ENCODE data around the gene CACNA1B. TPM values are rescaled to one million over a fixed set of nuclear protein-coding genes. Genes with fewer than 3 reads are reported as not detected.

The CACNA1B gene
- total RNA-seq, 1 donor from 2014 or later: under 0.01 TPM

- Histone ChIP-seq H3K27me3 (ENCODE audit: control insufficient read depth in 3 of 3, insufficient read depth in 3 of 3, low read length in 3 of 3) (peaks cover 11 to 18% (median 14%) of the 10 kb centered on the region in 3 donors), H3K27ac (ENCODE audit: low read depth, low read length) (no peak overlapping the region), H3K4me3 (ENCODE audit: low read length in 3 of 3) (no peak overlapping the region), H3K36me3 (ENCODE audit: control insufficient read depth in 3 of 3, insufficient read depth in 3 of 3, low read length in 3 of 3) (no peaks in the 10 kb centered on the region), H3K9ac (ENCODE audit: low read depth in 1 of 3, low read length in 3 of 3) (no peak overlapping the region), H3K9me3 (ENCODE audit: control insufficient read depth in 3 of 3, low read length in 3 of 3) (peaks cover 0 to 2% (median 0%) of the 10 kb centered on the region in 3 donors), H3K4me1 (ENCODE audit: control insufficient read depth in 3 of 3, insufficient read depth in 3 of 3, low read length in 3 of 3) (peaks cover 0 to 8% (median 6%) of the 10 kb centered on the region in 3 donors)
These were observed 40.9 kb downstream of the CACNA1B start for GRCh38 chr9:137918331-137919094.

GRCh38 chr9:137919095-137919465 is 41.5 kb downstream of the CACNA1B start:
- no peak overlapping the region for H3K9ac ChIP-seq (ENCODE audit: low read depth in 1 of 3, low read length in 3 of 3)
- no peak overlapping the region for H3K27ac ChIP-seq (ENCODE audit: low read depth, low read length)

GRCh38 chr9:137919649-137920141 is 42.1 kb downstream of the CACNA1B start:
- Histone ChIP-seq H3K4me1 (ENCODE audit: control insufficient read depth in 3 of 3, insufficient read depth in 3 of 3, low read length in 3 of 3) (peaks cover 0 to 8% (median 6%) of the 10 kb centered on the region in 3 donors), H3K9ac (ENCODE audit: low read depth in 1 of 3, low read length in 3 of 3) (no peak overlapping the region), H3K4me3 (ENCODE audit: low read length in 3 of 3) (no peak overlapping the region), H3K36me3 (ENCODE audit: control insufficient read depth in 3 of 3, insufficient read depth in 3 of 3, low read length in 3 of 3) (no peaks in the 10 kb centered on the region), H3K27me3 (ENCODE audit: control insufficient read depth in 3 of 3, insufficient read depth in 3 of 3, low read length in 3 of 3) (peaks cover 9 to 18% (median 14%) of the 10 kb centered on the region in 3 donors), H3K9me3 (ENCODE audit: control insufficient read depth in 3 of 3, low read length in 3 of 3) (peaks cover 0 to 2% (median 0%) of the 10 kb centered on the region in 3 donors), H3K27ac (ENCODE audit: low read depth, low read length) (no peak overlapping the region)

More at GRCh38 chr9:137919095-137919465, 41.5 kb downstream of the CACNA1B start:
- Histone ChIP-seq H3K9me3 (ENCODE audit: control insufficient read depth in 3 of 3, low read length in 3 of 3) (peaks cover 0 to 2% (median 0%) of the 10 kb centered on the region in 3 donors), H3K27me3 (ENCODE audit: control insufficient read depth in 3 of 3, insufficient read depth in 3 of 3, low read length in 3 of 3) (peaks cover 11 to 18% (median 14%) of the 10 kb centered on the region in 3 donors), H3K36me3 (ENCODE audit: control insufficient read depth in 3 of 3, insufficient read depth in 3 of 3, low read length in 3 of 3) (no peaks in the 10 kb centered on the region), H3K4me3 (ENCODE audit: low read length in 3 of 3) (no peak overlapping the region), H3K4me1 (ENCODE audit: control insufficient read depth in 3 of 3, insufficient read depth in 3 of 3, low read length in 3 of 3) (peaks cover 0 to 8% (median 6%) of the 10 kb centered on the region in 3 donors)

GRCh38 chr9:137920753-137921152 is 43.2 kb downstream of the CACNA1B start:
- Histone ChIP-seq H3K27me3 (ENCODE audit: control insufficient read depth in 3 of 3, insufficient read depth in 3 of 3, low read length in 3 of 3) (peaks cover 8 to 22% (median 14%) of the 10 kb centered on the region in 3 donors), H3K4me1 (ENCODE audit: control insufficient read depth in 3 of 3, insufficient read depth in 3 of 3, low read length in 3 of 3) (peaks cover 0 to 8% (median 6%) of the 10 kb centered on the region in 3 donors), H3K36me3 (ENCODE audit: control insufficient read depth in 3 of 3, insufficient read depth in 3 of 3, low read length in 3 of 3) (no peaks in the 10 kb centered on the region), H3K27ac (ENCODE audit: low read depth, low read length) (no peak overlapping the region), H3K9me3 (ENCODE audit: control insufficient read depth in 3 of 3, low read length in 3 of 3) (peaks cover 0 to 2% (median 0%) of the 10 kb centered on the region in 3 donors), H3K9ac (ENCODE audit: low read depth in 1 of 3, low read length in 3 of 3) (no peak overlapping the region), H3K4me3 (ENCODE audit: low read length in 3 of 3) (no peak overlapping the region)

GRCh38 chr9:137924169-137924568 is 46.6 kb downstream of the CACNA1B start:
- Histone ChIP-seq H3K9me3 (ENCODE audit: control insufficient read depth in 3 of 3, low read length in 3 of 3) (peaks cover 0 to 2% (median 0%) of the 10 kb centered on the region in 3 donors), H3K9ac (ENCODE audit: low read depth in 1 of 3, low read length in 3 of 3) (no peak overlapping the region), H3K4me3 (ENCODE audit: low read length in 3 of 3) (no peak overlapping the region), H3K27me3 (ENCODE audit: control insufficient read depth in 3 of 3, insufficient read depth in 3 of 3, low read length in 3 of 3) (peaks cover 0 to 8% (median 0%) of the 10 kb centered on the region in 3 donors), H3K36me3 (ENCODE audit: control insufficient read depth in 3 of 3, insufficient read depth in 3 of 3, low read length in 3 of 3) (no peaks in the 10 kb centered on the region), H3K4me1 (ENCODE audit: control insufficient read depth in 3 of 3, insufficient read depth in 3 of 3, low read length in 3 of 3) (peaks cover 0 to under 1% (median 0%) of the 10 kb centered on the region in 3 donors), H3K27ac (ENCODE audit: low read depth, low read length) (no peak overlapping the region)

GRCh38 chr9:137924761-137925369 is 47.3 kb downstream of the CACNA1B start:
- Histone ChIP-seq H3K4me1 (ENCODE audit: control insufficient read depth in 3 of 3, insufficient read depth in 3 of 3, low read length in 3 of 3) (no peaks in the 10 kb centered on the region), H3K9me3 (ENCODE audit: control insufficient read depth in 3 of 3, low read length in 3 of 3) (peaks cover 0 to 2% (median 0%) of the 10 kb centered on the region in 3 donors), H3K27ac (ENCODE audit: low read depth, low read length) (no peak overlapping the region), H3K36me3 (ENCODE audit: control insufficient read depth in 3 of 3, insufficient read depth in 3 of 3, low read length in 3 of 3) (no peaks in the 10 kb centered on the region), H3K27me3 (ENCODE audit: control insufficient read depth in 3 of 3, insufficient read depth in 3 of 3, low read length in 3 of 3) (peaks cover 0 to 8% (median 0%) of the 10 kb centered on the region in 3 donors), H3K9ac (ENCODE audit: low read depth in 1 of 3, low read length in 3 of 3) (no peak overlapping the region), H3K4me3 (ENCODE audit: low read length in 3 of 3) (no peak overlapping the region)

- no peaks in the 10 kb centered on the region for H3K27me3 ChIP-seq (ENCODE audit: control insufficient read depth in 3 of 3, insufficient read depth in 3 of 3, low read length in 3 of 3)
- H3K36me3 ChIP-seq (ENCODE audit: control insufficient read depth in 3 of 3, insufficient read depth in 3 of 3, low read length in 3 of 3): no peaks in the 10 kb centered on the region
- H3K4me3 ChIP-seq (ENCODE audit: low read length in 3 of 3): no peak overlapping the region
- no peaks in the 10 kb centered on the region for H3K4me1 ChIP-seq (ENCODE audit: control insufficient read depth in 3 of 3, insufficient read depth in 3 of 3, low read length in 3 of 3)
- peaks cover 0 to 7% (median 4%) of the 10 kb centered on the region in 3 donors for H3K9me3 ChIP-seq (ENCODE audit: control insufficient read depth in 3 of 3, low read length in 3 of 3)
- no peak overlapping the region for H3K27ac ChIP-seq (ENCODE audit: low read depth, low read length)
- no peak overlapping the region for H3K9ac ChIP-seq (ENCODE audit: low read depth in 1 of 3, low read length in 3 of 3)
These were observed 66.1 kb downstream of the CACNA1B start for GRCh38 chr9:137943655-137944054.

GRCh38 chr9:137945581-137945980 is 68.0 kb downstream of the CACNA1B start:
- H3K9me3 ChIP-seq (ENCODE audit: control insufficient read depth in 3 of 3, low read length in 3 of 3): peaks cover 0 to 7% (median 4%) of the 10 kb centered on the region in 3 donors
- H3K36me3 ChIP-seq (ENCODE audit: control insufficient read depth in 3 of 3, insufficient read depth in 3 of 3, low read length in 3 of 3): no peaks in the 10 kb centered on the region
- no peak overlapping the region for H3K4me3 ChIP-seq (ENCODE audit: low read length in 3 of 3)
- H3K4me1 ChIP-seq (ENCODE audit: control insufficient read depth in 3 of 3, insufficient read depth in 3 of 3, low read length in 3 of 3): no peaks in the 10 kb centered on the region
- H3K27me3 ChIP-seq (ENCODE audit: control insufficient read depth in 3 of 3, insufficient read depth in 3 of 3, low read length in 3 of 3): peaks cover 0 to 4% (median 3%) of the 10 kb centered on the region in 3 donors
- no peak overlapping the region for H3K9ac ChIP-seq (ENCODE audit: low read depth in 1 of 3, low read length in 3 of 3)
- no peak overlapping the region for H3K27ac ChIP-seq (ENCODE audit: low read depth, low read length)

- Histone ChIP-seq H3K27ac (ENCODE audit: low read depth, low read length) (no peak overlapping the region), H3K4me1 (ENCODE audit: control insufficient read depth in 3 of 3, insufficient read depth in 3 of 3, low read length in 3 of 3) (no peaks in the 10 kb centered on the region), H3K4me3 (ENCODE audit: low read length in 3 of 3) (no peak overlapping the region), H3K9ac (ENCODE audit: low read depth in 1 of 3, low read length in 3 of 3) (no peak overlapping the region), H3K27me3 (ENCODE audit: control insufficient read depth in 3 of 3, insufficient read depth in 3 of 3, low read length in 3 of 3) (peaks cover 4 to 12% (median 11%) of the 10 kb centered on the region in 3 donors), H3K36me3 (ENCODE audit: control insufficient read depth in 3 of 3, insufficient read depth in 3 of 3, low read length in 3 of 3) (no peaks in the 10 kb centered on the region), H3K9me3 (ENCODE audit: control insufficient read depth in 3 of 3, low read length in 3 of 3) (peaks cover 0 to 7% (median 4%) of the 10 kb centered on the region in 3 donors)
These were observed 69.4 kb downstream of the CACNA1B start for GRCh38 chr9:137946993-137947392.

- no peak overlapping the region for H3K27ac ChIP-seq (ENCODE audit: low read depth, low read length)
- no peak overlapping the region for H3K4me3 ChIP-seq (ENCODE audit: low read length in 3 of 3)
- H3K4me1 ChIP-seq (ENCODE audit: control insufficient read depth in 3 of 3, insufficient read depth in 3 of 3, low read length in 3 of 3): no peaks in the 10 kb centered on the region
- H3K27me3 ChIP-seq (ENCODE audit: control insufficient read depth in 3 of 3, insufficient read depth in 3 of 3, low read length in 3 of 3): peaks cover 4 to 25% (median 16%) of the 10 kb centered on the region in 3 donors
- H3K9ac ChIP-seq (ENCODE audit: low read depth in 1 of 3, low read length in 3 of 3): no peak overlapping the region
- H3K9me3 ChIP-seq (ENCODE audit: control insufficient read depth in 3 of 3, low read length in 3 of 3): peaks cover 0 to 7% (median 1%) of the 10 kb centered on the region in 3 donors
- no peaks in the 10 kb centered on the region for H3K36me3 ChIP-seq (ENCODE audit: control insufficient read depth in 3 of 3, insufficient read depth in 3 of 3, low read length in 3 of 3)
These were observed 71.1 kb downstream of the CACNA1B start for GRCh38 chr9:137948642-137949041.

Data from skeletal muscle tissue (tissue), 4 donors.